Measurements from ENCODE around the gene EXOC4.
A peak's percentile ranks its signal among the peaks of the same experiment; 100 is the strongest.

Gene EXOC4

GRCh38 chr7:133645884-133646391, 393.1 kb downstream of the EXOC4 start:
- DNase-seq = no peak

GRCh38 chr7:133646472-133647315, 393.8 kb downstream of the EXOC4 start:
- no peak for DNase-seq

- DNase-seq = no peak
Observed at GRCh38 chr7:133649593-133649992, 396.7 kb downstream of the EXOC4 start.

- DNase-seq = no peak
Observed at GRCh38 chr7:133650069-133650468, 397.2 kb downstream of the EXOC4 start.

GRCh38 chr7:133650487-133651300, 397.8 kb downstream of the EXOC4 start:
- no peak for DNase-seq

- no peak for DNase-seq
Observed at GRCh38 chr7:133652547-133652946, 399.7 kb downstream of the EXOC4 start.

- no peak for DNase-seq
Observed at GRCh38 chr7:133654547-133654946, 401.7 kb downstream of the EXOC4 start.

- DNase-seq = no peak
Observed at GRCh38 chr7:133662276-133662675, 409.4 kb downstream of the EXOC4 start.

GRCh38 chr7:133662830-133663229, 410.0 kb downstream of the EXOC4 start:
- DNase-seq = no peak

- no peak for DNase-seq
Observed at GRCh38 chr7:133664528-133664927, 411.6 kb downstream of the EXOC4 start.

GRCh38 chr7:133668296-133669060, 415.6 kb downstream of the EXOC4 start:
- DNase-seq = no peak

GRCh38 chr7:133669061-133669455, 416.2 kb downstream of the EXOC4 start:
- no peak for DNase-seq

- no peak for DNase-seq
Observed at GRCh38 chr7:133670250-133670649, 417.4 kb downstream of the EXOC4 start.

GRCh38 chr7:133672866-133673265, 420.0 kb downstream of the EXOC4 start:
- no peak for DNase-seq

GRCh38 chr7:133674079-133674763, 421.3 kb downstream of the EXOC4 start:
- DNase-seq = peak; percentile 41 to 85

- DNase-seq = no peak
Observed at GRCh38 chr7:133675510-133676218, 422.8 kb downstream of the EXOC4 start.

GRCh38 chr7:133676805-133677370, 424.0 kb downstream of the EXOC4 start:
- no peak for DNase-seq

GRCh38 chr7:133678137-133678814, 425.4 kb downstream of the EXOC4 start:
- no peak for DNase-seq

- DNase-seq = no peak
Observed at GRCh38 chr7:133679977-133680376, 427.1 kb downstream of the EXOC4 start.

- no peak for DNase-seq
Observed at GRCh38 chr7:133681529-133681928, 428.7 kb downstream of the EXOC4 start.
